Measurements from ENCODE around the gene ELMO2.

The ELMO2 gene

DNA sequence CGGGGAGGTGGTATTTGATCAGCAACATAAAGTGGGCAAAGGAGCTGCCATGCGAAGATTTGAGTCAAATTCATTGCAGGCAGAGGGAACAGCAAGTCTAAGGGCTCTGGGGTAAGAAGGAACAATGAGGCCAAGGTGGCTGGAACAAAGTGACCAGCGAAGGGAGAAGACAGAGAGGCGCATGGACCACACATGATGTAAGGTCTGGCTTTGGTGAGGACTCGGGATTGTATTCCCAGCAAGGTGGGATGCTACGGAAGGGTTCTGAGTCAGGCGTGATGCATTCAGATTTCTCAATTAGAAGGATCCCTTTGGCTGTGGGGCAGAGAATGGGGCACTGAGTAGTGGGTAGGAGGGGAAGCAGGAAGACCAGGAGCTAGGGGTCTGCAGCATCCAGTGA lies 67.4 kb downstream of the ELMO2 start:
- H3K27ac ChIP-seq, result no peak overlapping the region
- TF ChIP-seq, protein P1, sequence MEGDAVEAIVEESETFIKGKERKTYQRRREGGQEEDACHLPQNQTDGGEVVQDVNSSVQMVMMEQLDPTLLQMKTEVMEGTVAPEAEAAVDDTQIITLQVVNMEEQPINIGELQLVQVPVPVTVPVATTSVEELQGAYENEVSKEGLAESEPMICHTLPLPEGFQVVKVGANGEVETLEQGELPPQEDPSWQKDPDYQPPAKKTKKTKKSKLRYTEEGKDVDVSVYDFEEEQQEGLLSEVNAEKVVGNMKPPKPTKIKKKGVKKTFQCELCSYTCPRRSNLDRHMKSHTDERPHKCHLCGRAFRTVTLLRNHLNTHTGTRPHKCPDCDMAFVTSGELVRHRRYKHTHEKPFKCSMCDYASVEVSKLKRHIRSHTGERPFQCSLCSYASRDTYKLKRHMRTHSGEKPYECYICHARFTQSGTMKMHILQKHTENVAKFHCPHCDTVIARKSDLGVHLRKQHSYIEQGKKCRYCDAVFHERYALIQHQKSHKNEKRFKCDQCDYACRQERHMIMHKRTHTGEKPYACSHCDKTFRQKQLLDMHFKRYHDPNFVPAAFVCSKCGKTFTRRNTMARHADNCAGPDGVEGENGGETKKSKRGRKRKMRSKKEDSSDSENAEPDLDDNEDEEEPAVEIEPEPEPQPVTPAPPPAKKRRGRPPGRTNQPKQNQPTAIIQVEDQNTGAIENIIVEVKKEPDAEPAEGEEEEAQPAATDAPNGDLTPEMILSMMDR (conservative IDR thresholded peaks at IDR 0.05; ENCODE audit: low read depth), result no peak
- no peak for DNase-seq (ENCODE audit: low spot score)
- ChIA-PET POLR2A (ENCODE audit: low non-redundant PET) (interaction anchor here (0.8 kb wide), 1 partner anchor 32 kb away, joined by 3 read pairs; no protein-coding TSS in a partner anchor), CTCF (interaction anchor here (0.6 to 10.7 kb wide), 4 partner anchors 9 to 608 kb away, joined by 3 to 82 read pairs (median 4); no protein-coding TSS in a partner anchor)

DNA sequence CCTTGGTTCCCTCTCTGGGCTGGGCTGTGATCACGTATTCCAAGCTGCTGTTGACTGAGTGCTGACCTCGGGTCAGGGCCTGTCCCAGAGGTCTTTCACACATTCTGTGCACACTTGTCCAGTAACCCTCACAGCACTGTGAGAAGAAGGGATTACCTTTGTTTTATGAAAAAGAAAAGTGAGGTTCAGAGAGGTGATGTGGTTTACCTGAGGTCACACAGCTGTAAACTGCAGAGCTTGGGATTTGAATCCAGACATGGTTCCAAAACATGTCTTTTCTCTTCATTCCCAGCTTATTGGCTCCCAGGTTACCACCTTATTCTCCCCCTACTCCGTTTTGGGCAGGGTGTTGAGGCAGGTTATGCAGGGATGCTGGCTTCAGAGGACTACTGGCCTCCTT lies 69.7 kb downstream of the ELMO2 start:
- ChIA-PET POLR2A (ENCODE audit: low non-redundant PET) (interaction anchor here (0.5 kb wide), 1 partner anchor 125 kb away, joined by 3 read pairs; no protein-coding TSS in a partner anchor), CTCF (interaction anchor here (0.6 to 10.7 kb wide), 4 partner anchors 12 to 75 kb away, joined by 3 to 82 read pairs (median 3); no protein-coding TSS in a partner anchor)
- no peak for DNase-seq (ENCODE audit: low spot score)
- H3K27ac ChIP-seq, result no peak overlapping the region
- TF ChIP-seq, protein P1 (conservative IDR thresholded peaks at IDR 0.05; ENCODE audit: low read depth), result no peak

DNA sequence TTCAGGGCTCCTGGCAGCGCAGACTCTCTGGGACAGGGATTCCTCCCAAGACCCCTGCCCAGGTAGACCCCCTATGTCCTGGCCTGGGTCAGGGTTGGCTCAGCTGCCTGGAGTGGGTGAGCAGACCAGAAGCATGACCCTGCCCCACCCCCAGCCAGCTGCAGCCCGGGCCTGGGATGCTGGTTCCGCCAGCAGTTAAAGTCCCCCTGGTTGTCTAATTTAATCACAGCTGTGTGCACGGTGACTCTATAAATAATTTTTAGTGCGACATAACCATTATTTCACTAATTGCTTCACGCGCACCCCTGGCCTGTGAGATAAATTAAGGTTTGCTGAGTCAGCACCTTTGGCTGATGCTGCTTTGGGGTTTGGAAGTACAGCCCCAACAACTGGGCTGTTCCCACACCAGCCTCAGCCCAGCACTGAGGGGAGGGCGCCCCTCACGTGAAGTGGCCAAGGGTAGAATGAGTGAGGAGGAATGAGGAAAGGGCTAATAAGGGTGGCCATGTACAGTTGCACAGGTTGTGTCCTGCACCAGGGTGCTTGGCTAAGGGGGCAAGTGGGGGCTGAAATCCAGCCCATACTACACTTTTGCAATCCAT lies 72.0 kb downstream of the ELMO2 start:
- no peak for DNase-seq (ENCODE audit: low spot score)
- no peak overlapping the region for H3K27ac ChIP-seq
- TF ChIP-seq, protein P1 (conservative IDR thresholded peaks at IDR 0.05; ENCODE audit: low read depth), result no peak
- ChIA-PET CTCF (interaction anchor here (0.5 to 10.7 kb wide), 2 partner anchors 14 to 389 kb away, joined by 3 to 82 read pairs; no protein-coding TSS in a partner anchor), POLR2A (ENCODE audit: low non-redundant PET) (no interaction called here)

DNA sequence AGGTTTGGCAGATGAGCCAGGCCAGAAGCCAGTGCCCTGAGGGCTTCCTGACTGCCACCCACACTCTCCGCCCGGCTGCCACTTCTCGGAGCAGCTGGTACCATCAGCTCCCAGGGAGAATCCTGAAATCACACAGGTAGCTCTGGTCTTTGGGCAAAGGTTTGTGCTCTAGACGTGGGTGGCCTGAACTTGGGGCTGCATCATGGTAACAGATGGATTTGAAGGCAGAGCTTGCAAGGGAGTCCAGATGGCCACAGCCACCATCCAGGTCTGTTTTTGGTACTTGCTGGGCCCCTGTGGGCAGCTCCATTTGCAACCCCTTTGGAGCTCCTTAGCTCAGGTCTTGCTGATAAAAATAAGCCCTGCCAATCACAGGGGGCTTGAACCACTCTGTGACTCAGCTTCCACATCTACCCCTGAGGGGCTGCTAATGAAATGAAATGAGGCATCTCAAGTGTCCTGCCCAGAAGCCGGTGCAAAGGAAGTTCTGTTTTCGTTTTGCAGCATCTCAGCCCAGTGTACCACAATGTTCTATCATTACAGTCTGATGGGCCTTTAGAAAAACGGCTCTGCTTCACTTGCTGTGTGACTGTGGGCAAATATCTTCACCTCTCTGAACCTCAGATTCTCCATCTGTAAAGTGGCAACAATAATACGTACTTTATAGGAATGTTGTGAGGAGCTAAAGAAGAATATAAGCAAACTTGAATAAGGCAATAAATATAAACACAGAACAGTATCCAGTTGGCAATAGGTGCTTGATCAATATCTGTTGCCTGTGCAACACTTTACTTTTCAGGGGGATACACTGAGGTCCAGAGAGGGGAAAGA lies 73.0 kb downstream of the ELMO2 start:
- TF ChIP-seq, protein P1 (conservative IDR thresholded peaks at IDR 0.05; ENCODE audit: low read depth), result no peak
- H3K27ac ChIP-seq, result peak overlapping the region; percentile 86
- ChIA-PET POLR2A (ENCODE audit: low non-redundant PET) (no interaction called here), CTCF (interaction anchor here (0.5 to 10.7 kb wide), 8 partner anchors 13 to 388 kb away, joined by 3 to 82 read pairs (median 4); no protein-coding TSS in a partner anchor)
- DNase-seq (ENCODE audit: low spot score), result peak; percentile 62

DNA sequence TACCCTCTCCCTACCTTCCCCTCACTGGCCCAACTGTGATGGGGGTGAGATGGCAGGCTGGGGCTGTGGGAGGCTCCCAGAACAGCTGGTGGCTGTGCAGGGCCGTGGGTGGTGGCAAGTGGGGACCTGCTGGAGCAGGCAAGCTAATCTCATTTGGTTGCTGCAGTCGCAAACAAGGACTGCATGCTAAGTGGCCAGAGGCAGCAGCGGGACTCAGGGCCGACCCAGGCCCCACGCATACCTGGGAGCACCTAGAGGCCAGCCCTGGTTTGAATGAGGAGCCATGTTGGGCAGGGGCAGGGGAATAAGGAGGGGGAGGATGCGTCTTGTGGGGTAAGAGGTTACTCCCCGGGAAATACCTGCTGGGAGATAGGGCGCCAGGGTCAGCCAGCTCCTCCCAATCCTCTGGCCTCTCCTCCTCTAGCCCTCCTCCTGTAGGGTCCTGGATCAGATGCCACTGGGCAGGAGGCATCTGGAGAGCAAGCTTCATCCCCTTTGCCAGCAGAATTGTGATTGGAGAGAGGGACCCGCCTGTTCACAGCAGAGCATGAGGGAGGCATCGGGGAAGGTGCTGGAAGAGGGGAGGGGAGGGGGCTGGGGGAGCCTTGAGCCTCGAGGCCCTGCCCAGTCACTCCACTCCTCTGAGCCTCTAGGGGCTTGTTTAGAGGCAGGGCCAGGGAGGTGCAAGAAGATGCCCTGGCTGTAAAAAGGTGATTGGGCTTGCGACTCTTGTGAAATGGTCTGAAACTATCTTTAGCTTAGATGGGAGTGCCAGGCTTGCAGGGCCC lies 73.8 kb downstream of the ELMO2 start:
- TF ChIP-seq, protein P1 (conservative IDR thresholded peaks at IDR 0.05; ENCODE audit: low read depth), result no peak
- POLR2A ChIA-PET (ENCODE audit: low non-redundant PET), result interaction anchor here (0.6 kb wide), 1 partner anchor 276 kb away, joined by 7 read pairs; no protein-coding TSS in a partner anchor
- no peak for DNase-seq (ENCODE audit: low spot score)
- CTCF ChIA-PET, result interaction anchor here (0.5 to 10.7 kb wide), 8 partner anchors 13 to 348 kb away, joined by 3 to 82 read pairs (median 4); no protein-coding TSS in a partner anchor
- H3K27ac ChIP-seq, result peak overlapping the region; percentile 86

All from RWPE1 (cell line).